ENCODE results near the gene CPPED1. TPM values are rescaled to one million over a fixed set of nuclear protein-coding genes. Genes with fewer than 3 reads are reported as not detected.
A peak's percentile ranks its signal among the peaks of the same experiment; 100 is the strongest.

Gene CPPED1
- total RNA-seq, 1 donor, result 11.1 TPM

- no peak overlapping the region for H3K4me3 ChIP-seq (ENCODE audit: low read depth, low read length)
- TF ChIP-seq, protein P1, sequence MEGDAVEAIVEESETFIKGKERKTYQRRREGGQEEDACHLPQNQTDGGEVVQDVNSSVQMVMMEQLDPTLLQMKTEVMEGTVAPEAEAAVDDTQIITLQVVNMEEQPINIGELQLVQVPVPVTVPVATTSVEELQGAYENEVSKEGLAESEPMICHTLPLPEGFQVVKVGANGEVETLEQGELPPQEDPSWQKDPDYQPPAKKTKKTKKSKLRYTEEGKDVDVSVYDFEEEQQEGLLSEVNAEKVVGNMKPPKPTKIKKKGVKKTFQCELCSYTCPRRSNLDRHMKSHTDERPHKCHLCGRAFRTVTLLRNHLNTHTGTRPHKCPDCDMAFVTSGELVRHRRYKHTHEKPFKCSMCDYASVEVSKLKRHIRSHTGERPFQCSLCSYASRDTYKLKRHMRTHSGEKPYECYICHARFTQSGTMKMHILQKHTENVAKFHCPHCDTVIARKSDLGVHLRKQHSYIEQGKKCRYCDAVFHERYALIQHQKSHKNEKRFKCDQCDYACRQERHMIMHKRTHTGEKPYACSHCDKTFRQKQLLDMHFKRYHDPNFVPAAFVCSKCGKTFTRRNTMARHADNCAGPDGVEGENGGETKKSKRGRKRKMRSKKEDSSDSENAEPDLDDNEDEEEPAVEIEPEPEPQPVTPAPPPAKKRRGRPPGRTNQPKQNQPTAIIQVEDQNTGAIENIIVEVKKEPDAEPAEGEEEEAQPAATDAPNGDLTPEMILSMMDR (IDR thresholded peaks at IDR 0.05; ENCODE audit: insufficient read depth, low read length), result no peak
- no peak for DNase-seq (ENCODE audit: low read depth)
These were observed 114.5 kb downstream of the CPPED1 start for GRCh38 chr16:12688951-12689850.

DNA sequence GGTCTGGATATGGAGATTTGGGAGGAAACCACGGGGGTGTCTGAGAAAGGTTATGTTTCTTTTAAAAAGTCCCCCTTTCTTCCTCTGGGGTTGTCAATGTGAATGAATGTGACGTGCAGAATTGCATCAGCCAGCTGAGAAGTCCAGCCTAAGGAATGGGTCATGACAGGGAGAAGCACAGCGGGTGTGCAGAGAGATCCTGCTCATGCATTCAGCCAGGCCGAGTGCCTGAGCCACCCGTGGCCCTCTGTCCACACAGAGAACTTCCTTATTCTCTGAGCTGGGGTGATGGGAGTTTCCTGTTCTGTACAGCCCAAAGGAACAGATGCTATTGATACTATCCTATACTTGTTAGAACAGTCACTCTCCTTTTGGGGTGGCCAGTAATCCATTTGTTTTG is 117.9 kb downstream of the CPPED1 start:
- no peak overlapping the region for H3K4me3 ChIP-seq (ENCODE audit: low read depth, low read length)
- TF ChIP-seq, protein P1 (IDR thresholded peaks at IDR 0.05; ENCODE audit: insufficient read depth, low read length), result no peak
- DNase-seq (ENCODE audit: low read depth), result no peak

DNA sequence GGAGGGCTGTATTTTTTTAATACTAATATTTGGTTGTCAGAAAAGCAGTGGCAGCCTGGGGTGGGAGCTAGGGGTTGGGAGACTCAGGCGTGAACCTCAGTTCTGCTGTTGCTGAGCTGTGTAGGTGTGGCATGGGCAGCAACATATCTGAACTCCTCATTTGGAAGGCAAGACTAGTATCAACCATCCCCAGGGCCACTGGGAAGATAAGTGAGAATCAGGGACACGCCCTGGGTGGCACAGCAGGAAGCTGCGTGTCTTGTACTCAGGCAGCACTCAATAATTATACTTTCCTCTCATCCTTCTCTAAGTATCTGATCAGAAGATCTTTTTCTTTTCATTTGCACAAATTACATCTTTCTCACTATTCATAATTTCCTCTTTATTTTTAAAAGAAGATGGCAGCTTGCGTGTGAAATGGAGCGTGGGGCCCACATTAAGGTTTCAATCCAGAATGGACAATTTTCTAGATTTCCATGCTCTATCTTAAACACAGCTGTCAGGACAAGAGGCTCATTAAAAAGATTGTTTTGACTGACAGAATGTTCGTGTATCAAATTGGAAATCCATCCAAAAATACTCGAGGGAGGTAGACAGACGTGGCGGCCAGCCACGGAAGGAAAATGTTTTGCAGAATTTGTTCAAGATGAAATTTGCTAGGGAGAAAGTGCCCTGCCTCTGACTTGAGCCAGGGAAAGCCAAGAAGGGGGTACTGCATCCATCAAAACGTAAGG is 121.1 kb downstream of the CPPED1 start:
- no peak for DNase-seq (ENCODE audit: low read depth)

GRCh38 chr16:12681653-12682052 is 122.0 kb downstream of the CPPED1 start:
- H3K4me3 ChIP-seq (ENCODE audit: low read depth, low read length), result no peak overlapping the region
- peak; percentile 1 for DNase-seq (ENCODE audit: low read depth)
- TF ChIP-seq, protein P1 (IDR thresholded peaks at IDR 0.05; ENCODE audit: insufficient read depth, low read length), result no peak

More for the DNA sequence above, 121.1 kb downstream of the CPPED1 start:
- TF ChIP-seq, protein P1 (IDR thresholded peaks at IDR 0.05; ENCODE audit: insufficient read depth, low read length), result no peak
- H3K4me3 ChIP-seq (ENCODE audit: low read depth, low read length), result no peak overlapping the region

GRCh38 chr16:12680531-12680930 is 123.2 kb downstream of the CPPED1 start:
- H3K4me3 ChIP-seq (ENCODE audit: low read depth, low read length), result no peak overlapping the region
- no peak for DNase-seq (ENCODE audit: low read depth)
- TF ChIP-seq, protein P1 (IDR thresholded peaks at IDR 0.05; ENCODE audit: insufficient read depth, low read length), result no peak

GRCh38 chr16:12679660-12680272 is 123.9 kb downstream of the CPPED1 start:
- TF ChIP-seq, protein P1 (IDR thresholded peaks at IDR 0.05; ENCODE audit: insufficient read depth, low read length), result no peak
- peak; percentile 5 for DNase-seq (ENCODE audit: low read depth)
- no peak overlapping the region for H3K4me3 ChIP-seq (ENCODE audit: low read depth, low read length)

All from fibroblast of the aortic adventitia (primary cell).